AG20443 (cell line): Measurements from ENCODE around the gene CASP2.

Experiments
- DNase-seq: peaks from one replicate; pipeline ENCODE4 v3.0.0; 2012; ENCODE audit warnings: low spot score, mixed read lengths

CASP2 gene

DNA sequence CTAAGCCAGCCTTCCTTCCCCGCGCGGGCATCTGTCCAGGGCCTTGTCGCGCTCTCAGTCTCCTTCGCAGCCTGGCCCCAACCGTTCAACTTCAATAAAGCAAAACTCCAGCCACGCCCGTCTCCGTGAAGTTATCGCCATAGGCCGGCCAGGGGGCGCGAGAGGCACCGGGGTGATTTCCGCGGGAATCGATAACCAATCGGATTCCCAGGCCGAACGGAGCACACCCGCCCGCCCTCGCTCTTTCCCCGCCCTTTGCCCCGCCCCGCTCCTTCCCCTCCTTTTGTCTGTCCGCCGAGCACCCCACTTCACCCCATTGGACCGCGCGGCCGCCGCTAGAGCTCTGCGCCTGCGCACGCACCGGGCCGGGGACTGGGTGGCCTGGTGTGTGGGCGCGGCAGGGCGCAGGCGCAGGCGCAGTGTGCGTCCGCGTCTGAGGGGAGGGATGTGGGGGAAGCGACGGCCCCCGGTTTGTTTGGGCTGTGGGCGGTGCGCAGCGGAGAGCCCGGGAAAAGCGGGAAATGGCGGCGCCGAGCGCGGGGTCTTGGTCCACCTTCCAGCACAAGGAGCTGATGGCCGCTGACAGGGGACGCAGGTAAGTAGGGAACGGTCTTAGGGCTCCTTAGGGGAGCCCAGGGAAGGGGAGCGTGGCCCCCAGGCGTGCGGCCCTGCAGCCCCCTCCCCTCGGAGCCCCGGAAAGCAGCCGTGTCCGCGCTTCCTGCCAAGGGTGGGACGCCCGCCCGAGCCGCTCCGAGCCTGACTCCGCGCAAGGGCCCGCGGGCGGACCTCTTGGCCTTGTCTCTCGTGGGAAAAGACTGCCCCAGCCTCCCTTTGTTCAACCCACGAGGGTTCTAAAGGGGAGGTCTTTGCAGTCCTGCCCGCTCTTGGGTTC is at the start of gene CASP2:
CASP2 (plus strand) TSS at position 417 of the 892 bp plus-strand sequence; CDS start at position 522, 105 bp downstream.
- DNase-seq, result peak; percentile 100

- DNase-seq, result no peak
These were observed 48.3 kb upstream of the CASP2 start for GRCh38 chr7:143239813-143240212.

DNA sequence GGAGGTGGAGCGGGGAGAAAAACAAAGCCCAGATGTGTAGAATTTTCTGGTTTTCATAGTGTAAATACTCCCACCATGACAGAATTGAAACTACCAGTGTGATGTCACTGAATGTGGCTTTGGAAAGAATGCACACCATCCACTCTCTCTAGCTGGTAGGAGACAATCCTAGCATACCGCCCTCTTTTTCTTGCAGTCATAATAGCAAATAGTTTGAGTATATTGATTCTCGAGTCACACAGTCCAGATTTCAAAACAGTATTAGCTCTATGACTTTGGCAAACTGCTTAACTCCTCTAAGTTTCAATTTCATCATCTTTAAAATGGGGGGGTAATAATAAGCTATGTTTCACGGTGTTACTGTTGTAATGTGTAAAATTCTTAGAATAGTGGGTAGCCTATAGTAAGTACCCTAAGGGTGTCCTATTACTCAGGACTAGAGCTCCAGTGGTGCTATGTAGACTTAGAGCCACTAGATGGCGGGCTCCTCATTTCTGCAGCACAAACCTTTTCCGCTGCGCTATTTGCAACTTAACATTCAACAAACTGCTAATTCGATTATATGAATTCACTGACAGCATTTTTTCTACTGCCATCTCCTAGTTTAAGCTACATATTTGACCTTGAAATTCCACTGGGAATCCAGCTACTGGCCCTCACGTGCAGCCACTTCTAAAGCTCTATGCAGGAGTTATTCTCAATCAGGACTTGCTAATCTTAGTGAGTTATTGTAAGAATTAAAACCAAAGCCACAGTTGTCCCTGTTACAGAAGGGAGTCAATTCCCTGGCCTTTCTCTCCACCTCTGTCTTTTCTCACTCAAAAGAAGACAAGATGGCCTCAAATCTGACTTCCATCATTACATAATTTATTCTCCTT is 47.6 kb upstream of the CASP2 start:
- peak; percentile 69 for DNase-seq

DNA sequence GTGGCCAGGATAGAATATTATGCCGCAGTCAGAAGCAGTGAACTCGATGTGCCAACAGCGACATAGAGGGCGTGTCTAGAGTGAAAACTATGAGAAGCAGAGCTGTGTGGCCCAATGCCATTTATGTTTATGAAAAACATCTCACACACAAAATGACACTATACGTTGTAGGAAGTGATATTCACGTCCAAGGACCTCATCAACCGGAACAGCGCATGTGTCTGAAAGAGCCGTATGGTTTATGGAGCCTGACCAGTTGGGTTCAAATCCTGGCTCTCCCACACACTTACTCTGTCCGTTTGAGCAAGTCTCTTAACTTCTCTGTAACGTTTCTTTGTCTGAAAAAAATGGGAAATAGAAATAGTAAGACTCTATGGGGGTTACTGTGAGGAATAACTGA is 45.8 kb upstream of the CASP2 start:
- DNase-seq, result no peak

- DNase-seq, result no peak
These were observed 45.0 kb upstream of the CASP2 start for GRCh38 chr7:143243111-143243510.

DNA sequence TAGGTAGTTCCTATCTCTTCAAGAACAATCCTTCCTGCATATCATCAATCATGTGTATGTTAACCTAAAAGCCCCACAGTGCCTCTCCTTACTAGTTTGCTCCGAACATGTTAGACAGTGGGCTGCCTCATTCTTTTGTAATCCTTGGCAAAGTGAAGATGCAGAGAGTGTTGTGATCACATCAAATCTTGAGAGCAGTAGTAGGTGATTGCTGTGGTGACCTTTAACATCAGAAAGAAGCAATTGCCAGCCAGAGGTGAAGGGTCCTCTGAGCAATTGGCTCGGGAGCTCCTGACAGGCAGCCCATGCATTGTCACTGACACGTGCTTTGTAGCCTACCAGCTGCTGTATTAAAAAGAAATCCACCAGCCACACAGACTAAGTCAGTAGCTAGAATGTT is 44.5 kb upstream of the CASP2 start:
- no peak for DNase-seq

GRCh38 chr7:143244321-143244720 is 43.8 kb upstream of the CASP2 start:
- DNase-seq, result no peak

- peak; percentile 30 for DNase-seq
These were observed 43.0 kb upstream of the CASP2 start for GRCh38 chr7:143245123-143245522.

DNA sequence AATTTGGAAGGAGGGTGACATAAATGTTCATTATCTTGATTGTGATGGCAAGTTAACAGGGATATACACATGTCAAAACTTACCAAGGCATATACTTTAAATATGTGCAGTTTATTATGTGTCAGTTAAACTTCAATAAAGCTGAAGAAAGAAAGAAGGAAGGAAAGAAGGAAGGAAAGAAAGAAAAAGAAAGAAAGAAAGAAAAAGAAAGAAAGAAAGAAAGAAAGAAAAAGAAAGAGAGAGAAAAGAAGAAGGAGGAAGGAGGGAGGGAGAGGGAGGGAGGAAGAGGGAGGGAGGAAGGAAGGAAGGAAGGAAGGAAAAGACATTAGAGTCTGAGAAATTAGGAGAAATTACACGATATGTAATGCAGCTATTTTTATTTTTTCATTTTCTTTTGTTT is 40.8 kb upstream of the CASP2 start:
- DNase-seq, result no peak

DNA sequence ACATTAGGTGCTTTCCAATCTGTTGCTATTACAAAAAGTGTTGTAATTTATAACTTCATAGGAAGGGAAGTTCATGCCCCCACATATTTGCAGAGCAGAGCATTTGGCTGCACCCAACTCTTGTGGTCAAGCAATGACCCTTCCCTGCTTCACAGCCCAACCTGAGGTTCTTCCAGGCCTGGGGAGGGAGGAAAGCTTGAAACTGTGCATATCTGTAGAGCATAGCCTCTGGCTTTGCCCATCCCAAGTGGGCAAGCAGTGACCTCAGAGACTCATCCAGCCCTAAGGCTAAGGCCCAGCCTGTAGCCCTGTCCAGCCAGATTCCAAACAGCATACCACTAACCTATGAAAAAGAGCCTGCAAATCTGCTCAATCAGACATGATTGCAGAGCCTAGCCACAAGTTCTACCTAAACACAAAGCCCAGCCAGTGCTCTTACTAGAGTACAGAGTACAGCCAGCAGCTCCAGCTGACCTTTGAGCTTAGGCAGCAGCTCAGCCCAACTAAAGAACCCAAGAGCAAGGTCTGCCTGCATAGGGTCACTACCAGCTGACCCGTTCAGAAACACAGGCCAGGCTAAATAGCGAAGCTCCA is 39.3 kb upstream of the CASP2 start:
- no peak for DNase-seq

- DNase-seq, result no peak
These were observed 38.0 kb upstream of the CASP2 start for GRCh38 chr7:143250199-143250598.

GRCh38 chr7:143250822-143251221 is 37.3 kb upstream of the CASP2 start:
- DNase-seq, result no peak

GRCh38 chr7:143252006-143252405 is 36.1 kb upstream of the CASP2 start:
- DNase-seq, result no peak

DNA sequence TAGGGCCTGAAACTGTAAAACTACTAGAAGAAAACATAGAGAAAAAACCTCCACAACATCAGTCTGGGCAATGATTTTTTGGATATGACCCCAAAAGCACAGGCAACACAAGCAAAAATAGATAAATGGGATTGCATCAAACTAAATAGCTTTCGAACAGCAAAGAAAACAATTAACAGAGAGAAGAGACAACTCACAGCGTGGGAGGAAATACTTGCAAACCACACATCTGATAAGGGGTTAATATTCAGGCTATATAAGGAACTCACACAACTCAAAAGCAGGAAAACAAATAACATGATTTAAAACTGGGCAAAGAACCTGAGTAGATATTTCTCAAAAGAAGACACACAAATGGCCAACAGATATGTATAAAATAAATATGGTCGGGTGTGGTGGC is 32.6 kb upstream of the CASP2 start:
- no peak for DNase-seq

DNA sequence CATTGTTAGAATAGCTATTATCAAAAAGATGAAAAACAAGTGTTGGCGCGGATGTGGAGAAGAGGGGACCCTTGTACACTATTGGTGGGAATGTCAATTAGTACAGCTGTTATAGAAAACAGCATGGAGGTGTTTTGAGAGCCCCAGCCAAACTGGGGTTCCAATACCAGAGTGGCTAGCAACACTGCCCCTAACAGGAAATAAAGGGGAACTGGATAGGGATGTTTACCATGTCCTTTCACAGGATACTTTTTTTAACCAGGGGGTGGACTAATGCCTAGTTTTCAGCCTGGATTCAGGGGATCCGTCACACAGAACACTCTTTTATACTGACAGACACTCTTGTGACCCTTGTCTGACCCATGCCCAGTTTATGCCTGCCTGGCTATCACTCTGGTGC is 31.8 kb upstream of the CASP2 start:
- DNase-seq, result no peak

- no peak for DNase-seq
These were observed 31.2 kb upstream of the CASP2 start for GRCh38 chr7:143256932-143257331.

DNA sequence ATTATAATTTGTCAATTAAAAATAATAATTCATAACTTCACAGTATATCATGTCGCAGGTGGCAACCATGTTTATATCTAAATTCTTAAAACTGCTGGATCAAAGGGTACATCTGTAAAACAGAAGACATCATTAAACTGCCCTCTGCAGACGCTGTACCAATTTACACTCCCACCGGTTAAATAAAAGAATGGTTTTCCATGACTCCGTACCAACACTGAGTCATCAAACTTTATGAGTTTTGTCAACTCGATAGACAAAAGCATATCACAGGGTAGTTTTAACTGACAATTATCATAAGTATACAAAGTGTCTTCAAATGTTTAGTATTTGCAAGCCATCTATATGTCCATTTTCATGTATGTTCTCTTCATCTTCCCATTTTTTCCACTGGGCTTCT is 30.6 kb upstream of the CASP2 start:
- no peak for DNase-seq

DNA sequence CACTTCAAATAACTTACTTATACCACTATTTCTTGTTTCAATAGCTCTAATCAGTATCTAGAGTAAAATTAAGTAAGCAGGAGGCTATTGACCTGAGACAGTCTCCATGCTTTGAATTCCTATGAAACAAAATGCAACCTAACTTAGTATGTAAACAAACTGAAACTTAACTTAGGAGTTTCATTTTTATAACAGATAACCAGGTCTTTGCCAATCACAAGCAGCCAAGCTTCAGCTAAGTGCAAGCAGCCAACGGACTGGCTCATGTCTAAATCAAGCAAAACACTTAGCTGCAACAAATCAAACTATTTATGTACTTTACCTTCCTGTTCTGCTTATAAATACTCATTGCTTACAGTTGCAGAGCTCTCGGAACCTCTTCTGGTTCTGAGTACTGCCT is 29.3 kb upstream of the CASP2 start:
- no peak for DNase-seq

DNA sequence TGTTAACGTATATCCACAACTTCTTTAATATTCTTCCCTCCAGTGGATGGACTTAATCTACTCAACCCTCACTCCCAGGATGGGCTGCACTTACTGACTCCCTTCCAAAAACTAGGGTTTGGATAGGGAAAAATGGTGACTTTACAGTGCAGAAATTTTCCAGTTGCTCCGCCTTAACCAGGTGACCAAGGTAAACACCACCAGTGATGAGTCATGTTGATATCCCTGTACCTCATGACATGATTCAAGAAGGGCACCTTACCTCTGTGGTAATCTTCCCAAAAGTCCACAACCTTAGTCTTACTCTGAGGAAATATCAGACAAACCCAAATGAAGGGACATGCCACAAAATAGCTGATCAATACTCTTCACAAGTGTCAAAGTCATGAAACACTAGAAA is 28.4 kb upstream of the CASP2 start:
- DNase-seq, result no peak

DNA sequence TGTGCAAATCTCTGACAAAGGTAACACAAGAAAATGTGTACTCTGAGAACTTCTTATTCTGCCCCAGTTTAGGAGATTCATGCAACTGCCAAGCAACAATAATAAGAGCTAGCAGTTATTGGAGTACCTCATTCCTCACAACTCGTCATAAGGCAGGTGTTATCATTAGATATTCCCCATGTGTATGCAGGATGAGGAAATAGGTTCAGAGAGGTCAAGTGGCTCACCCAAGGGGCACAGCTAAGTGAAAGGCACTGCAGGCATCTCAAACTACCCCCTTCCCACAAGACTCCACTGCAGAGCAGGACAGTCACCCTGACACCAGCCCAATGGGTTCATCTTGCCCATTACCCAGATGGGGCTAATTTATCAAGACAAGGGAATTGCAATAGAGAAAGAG is 26.2 kb upstream of the CASP2 start:
- DNase-seq, result no peak

GRCh38 chr7:143263266-143264195 is 24.6 kb upstream of the CASP2 start, which contains the start of gene GSTK1:
TSS of gene GSTK1 (plus strand) at chr7:143263441. CDS start at chr7:143263514, 73 bp downstream.
- peak; percentile 96 for DNase-seq
